ENCODE measurements around the gene SDHA. TPM values are rescaled to one million over a fixed set of nuclear protein-coding genes. Genes with fewer than 3 reads are reported as not detected.
"Not testable (repeated sequence)": the region's sequence is repeated elsewhere in the genome, so short reads cannot be mapped to it uniquely, and the experiment has no call there.

The SDHA gene
- total RNA-seq (100 to 1,000 TPM; 422 to 854 (median 727) TPM), polyA plus RNA-seq (100 to 1,000 TPM; 276 to 861 TPM)
- long read RNA-seq, donor 1, transcript SDHA-214 (6 exons, 3,001 nt) = minor isoform, 12 of 2,440 reads
- long read RNA-seq, donor 1, transcript SDHA-216 (10 exons, 2,209 nt) = minor isoform, 15 of 2,440 reads
- long read RNA-seq, donor 1, transcript SDHA-201 (15 exons, 2,390 nt) = major isoform, 2,036 of 2,440 reads
- long read RNA-seq, donor 1, transcript SDHA-204 (13 exons, 2,067 nt) = minor isoform, 24 of 2,440 reads
- long read RNA-seq, donor 1, partial matches to known transcripts = 281 of 2,440 reads
- long read RNA-seq, donor 1, other reads (novel, unspliced or antisense) = 69 of 2,440 reads
- long read RNA-seq, donor 2, transcript SDHA-216 (10 exons, 2,209 nt) = minor isoform, 10 of 4,722 reads
- long read RNA-seq, donor 2, transcript SDHA-204 (13 exons, 2,067 nt) = minor isoform, 31 of 4,722 reads
- long read RNA-seq, donor 2, transcript SDHA-201 (15 exons, 2,390 nt) = major isoform, 4,255 of 4,722 reads
- long read RNA-seq, donor 2, transcript SDHA-213 (14 exons, 2,148 nt) = minor isoform, 8 of 4,722 reads
- long read RNA-seq, donor 2, partial matches to known transcripts = 296 of 4,722 reads
- long read RNA-seq, donor 2, other reads (novel, unspliced or antisense) = 117 of 4,722 reads
- long read RNA-seq, donor 3, transcript SDHA-204 (13 exons, 2,067 nt) = minor isoform, 8 of 1,048 reads
- long read RNA-seq, donor 3, transcript SDHA-201 (15 exons, 2,390 nt) = major isoform, 873 of 1,048 reads
- long read RNA-seq, donor 3, partial matches to known transcripts = 119 of 1,048 reads
- long read RNA-seq, donor 3, other reads (novel, unspliced or antisense) = 38 of 1,048 reads

- peaks cover 0 to 15% (median 4%) of the 10 kb centered on the region in 9 donors for H3K36me3 ChIP-seq
- WGBS, 4 donors = 1 to 3% (median 1%) methylated on average over 21 to 75 of the region's 75 CpGs
- DNase-seq = peak; percentile 97 to 100 (median 98)
- ATAC-seq = peak; percentile 95 to 97 (median 96)
- H3K27me3 ChIP-seq, H3K9me3 ChIP-seq: not testable (repeated sequence)
- peak within 1 kb of the TSS; percentile 81 to 100 (median 95) for H3K4me3 ChIP-seq
- intact Hi-C loops (cut with DNase I) = loop anchor here in 4 of 10 donors (1.0 to 2.0 kb wide), 4 partner anchors 23 to 29 kb away; partner anchors contain the start of gene LRRC14B (in 2 of the 4)
- peaks cover 0 to 45% (median 24%) of the 10 kb centered on the region in 12 donors for H3K4me1 ChIP-seq
- TF ChIP-seq CTCF (IDR thresholded peaks at IDR 0.05) = peak in 10 of 12 donors; percentile 16 to 63 (median 40)
- peak in 1 of 2 donors; percentile 96 for TF ChIP-seq POLR2A (IDR thresholded peaks at IDR 0.05)
- H3K27ac ChIP-seq = peak within 1 kb of the TSS; percentile 91 to 99 (median 96)
Observed at GRCh38 chr5:217494-218456, at the start of gene SDHA, which contains the start of gene CCDC127. SDHA (plus strand) TSS chr5:218320; CDS start chr5:218356, 36 bp downstream. CCDC127 (minus strand) TSS chr5:218153; CDS start chr5:216849, 1,304 bp downstream.

GRCh38 chr5:169071-169727 lies 48.9 kb upstream of the SDHA start:
- peaks cover 0 to 17% (median 8%) of the 10 kb centered on the region in 12 donors for H3K4me1 ChIP-seq
- ATAC-seq (peak; percentile 51 to 91 (median 85)), DNase-seq (peak in 4 of 5 donors; percentile 69 to 84 (median 75))
- H3K27ac ChIP-seq = peak overlapping the region in 2 of 12 donors; percentile 8 to 40
- WGBS, 4 donors = 41 to 54% (median 47%) methylated on average over 24 to 32 of the region's 32 CpGs
- intact Hi-C loops (cut with DNase I) = no loop called here
- no peaks in the 10 kb centered on the region for H3K9me3 ChIP-seq
- H3K4me3 ChIP-seq = no peak overlapping the region
- no peaks in the 10 kb centered on the region for H3K36me3 ChIP-seq
- no peaks in the 10 kb centered on the region for H3K27me3 ChIP-seq
- TF ChIP-seq CTCF (IDR thresholded peaks at IDR 0.05) (no peak), POLR2A (IDR thresholded peaks at IDR 0.05) (no peak)

- intact Hi-C loops (cut with DNase I) = no loop called here
- Histone ChIP-seq H3K4me1 (peaks cover 0 to 17% (median 8%) of the 10 kb centered on the region in 12 donors), H3K4me3 (no peak overlapping the region), H3K27ac (peak overlapping the region in 3 of 12 donors; percentile 19 to 40 (median 27)), H3K9me3 (no peaks in the 10 kb centered on the region), H3K36me3 (no peaks in the 10 kb centered on the region), H3K27me3 (no peaks in the 10 kb centered on the region)
- DNase-seq (no peak), ATAC-seq (no peak)
- no peak for TF ChIP-seq POLR2A (IDR thresholded peaks at IDR 0.05)
- TF ChIP-seq CTCF (IDR thresholded peaks at IDR 0.05) = no peak
- WGBS, 4 donors = 53 to 65% (median 56%) methylated on average over 12 of the region's 12 CpGs
Observed at GRCh38 chr5:169728-170094, 48.4 kb upstream of the SDHA start.

Data from heart left ventricle (tissue), 16 donors.